Measurements from ENCODE around the gene HOXD8. TPM values are rescaled to one million over a fixed set of nuclear protein-coding genes. Genes with fewer than 3 reads are reported as not detected.

The HOXD8 gene
- total RNA-seq, 4 donors from 2014 or later = 2.4 to 8.9 (median 6.0) TPM

- 42 to 58% methylated on average over 6 of the region's 6 CpGs for WGBS, 2 donors
- H3K4me3 ChIP-seq (ENCODE audit: low read depth, poor library complexity, severe bottlenecking) = no peak overlapping the region
- intact Hi-C loops (cut with DNase I; ENCODE audit: low total_unique reads) = loop anchor here (10.0 kb wide), 1 partner anchor 1029 kb away; no protein-coding TSS in a partner anchor
- DNase-seq (ENCODE audit: low spot score in 2 of 2) = no peak
- TF ChIP-seq POLR2A (IDR thresholded peaks at IDR 0.05) (no peak), CTCF (IDR thresholded peaks at IDR 0.05) (no peak)
Measured at GRCh38 chr2:176125772-176126054, 3.8 kb upstream of the HOXD8 start.

DNA sequence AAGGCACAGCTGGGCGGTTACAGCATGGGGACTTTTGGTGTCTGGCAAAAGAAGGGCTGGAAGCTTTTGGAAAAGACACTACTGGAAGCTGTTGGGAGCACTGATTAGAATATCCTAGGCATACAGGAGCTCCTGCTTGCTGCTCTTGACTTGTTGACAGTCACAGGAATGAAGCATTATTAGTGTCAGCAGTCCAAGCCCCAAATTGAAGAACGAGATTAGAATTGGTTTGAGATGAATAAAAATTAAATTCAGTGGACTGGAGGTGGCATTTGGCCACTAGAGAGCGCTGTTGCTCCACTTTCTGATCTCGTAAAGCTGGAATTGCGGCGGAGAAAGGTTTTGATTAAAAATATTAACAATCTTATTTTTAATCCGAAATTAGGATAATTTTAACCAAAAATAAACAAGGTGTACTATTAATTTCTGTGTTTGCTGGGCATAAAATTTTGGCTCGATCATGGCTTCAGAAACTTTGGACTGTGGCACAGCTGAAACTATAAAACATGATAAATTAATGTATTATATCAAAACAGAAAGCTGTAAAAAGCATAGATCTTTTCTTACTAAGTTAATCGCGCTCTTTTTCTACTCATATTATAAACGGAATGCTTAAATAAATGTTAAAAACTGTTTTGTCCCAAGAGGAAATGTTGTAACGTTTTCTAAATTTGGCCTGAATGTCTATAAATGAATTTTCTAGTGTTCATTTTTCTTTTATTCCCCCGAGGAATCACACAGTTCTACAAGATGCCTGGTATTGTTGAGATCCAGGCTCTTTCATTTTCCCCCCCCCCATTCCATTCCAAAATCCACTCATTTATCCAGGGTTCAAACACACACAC is 2.4 kb upstream of the HOXD8 start:
- intact Hi-C loops (cut with DNase I; ENCODE audit: low total_unique reads) = loop anchor here (10.0 kb wide), 1 partner anchor 1028 kb away; no protein-coding TSS in a partner anchor
- peak; percentile 63 to 95 for DNase-seq (ENCODE audit: low spot score in 2 of 2)
- WGBS, 2 donors = 7% methylated on average over 13 of the region's 13 CpGs
- no peak overlapping the region for H3K4me3 ChIP-seq (ENCODE audit: low read depth, poor library complexity, severe bottlenecking)
- peak in 2 of 3 donors; percentile 3 to 61 for TF ChIP-seq CTCF (IDR thresholded peaks at IDR 0.05)
- no peak for TF ChIP-seq POLR2A (IDR thresholded peaks at IDR 0.05)

DNA sequence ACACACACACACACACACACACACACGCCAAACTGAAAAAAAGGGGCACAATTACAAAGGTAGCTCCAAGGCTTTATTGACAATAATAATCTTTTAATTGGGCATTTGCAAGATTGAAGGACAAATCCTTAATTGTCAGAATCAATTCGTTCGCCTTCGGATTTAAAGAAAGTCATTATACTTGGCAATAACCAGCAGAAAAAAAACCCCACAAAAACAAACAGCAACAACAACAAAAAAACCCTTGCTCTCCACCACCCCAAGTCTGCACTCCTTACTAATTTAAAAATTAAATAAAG is 1.8 kb upstream of the HOXD8 start:
- TF ChIP-seq POLR2A (IDR thresholded peaks at IDR 0.05) (no peak), CTCF (IDR thresholded peaks at IDR 0.05) (no peak)
- H3K4me3 ChIP-seq (ENCODE audit: low read depth, poor library complexity, severe bottlenecking) = no peak overlapping the region
- intact Hi-C loops (cut with DNase I; ENCODE audit: low total_unique reads) = loop anchor here (10.0 kb wide), 1 partner anchor 1027 kb away; no protein-coding TSS in a partner anchor
- no peak for DNase-seq (ENCODE audit: low spot score in 2 of 2)
- 42 to 43% methylated on average over 4 of the region's 4 CpGs for WGBS, 2 donors

GRCh38 chr2:176128172-176128981 is 1.1 kb upstream of the HOXD8 start:
- intact Hi-C loops (cut with DNase I; ENCODE audit: low total_unique reads) = loop anchor here (10.0 kb wide), 1 partner anchor 1026 kb away; no protein-coding TSS in a partner anchor
- 17 to 19% methylated on average over 48 to 49 of the region's 49 CpGs for WGBS, 2 donors
- no peak overlapping the region for H3K4me3 ChIP-seq (ENCODE audit: low read depth, poor library complexity, severe bottlenecking)
- TF ChIP-seq CTCF (IDR thresholded peaks at IDR 0.05) (no peak), POLR2A (IDR thresholded peaks at IDR 0.05) (no peak)
- DNase-seq (ENCODE audit: low spot score in 2 of 2) = peak in 1 of 2 donors; percentile 86

GRCh38 chr2:176129813-176130146 is 275 bp downstream of the HOXD8 start:
- TF ChIP-seq POLR2A (IDR thresholded peaks at IDR 0.05) (no peak), CTCF (IDR thresholded peaks at IDR 0.05) (no peak)
- 0% methylated on average over 14 to 16 of the region's 43 CpGs for WGBS, 2 donors
- intact Hi-C loops (cut with DNase I; ENCODE audit: low total_unique reads) = loop anchor here (10.0 kb wide), 1 partner anchor 1025 kb away; no protein-coding TSS in a partner anchor
- H3K4me3 ChIP-seq (ENCODE audit: low read depth, poor library complexity, severe bottlenecking) = peak overlapping the region; percentile 35
- DNase-seq (ENCODE audit: low spot score in 2 of 2) = no peak

Measured in lower leg skin (tissue), 4 donors.